HEK293T (cell line): ENCODE measurements around the gene INPP5E.

Source experiments
- ARNT ChIP-seq: fragments of 450-650 bp; IDR thresholded peaks from 2 replicates; pipeline ENCODE4 v1.6.1; 2017; ENCODE audit warnings: mild to moderate bottlenecking
- CTBP1 ChIP-seq: fragments of 450-650 bp; IDR thresholded peaks from 2 replicates; pipeline ENCODE4 v1.6.1; 2016; ENCODE audit warnings: borderline replicate concordance
- FOXK2 ChIP-seq: fragments of 450-650 bp; IDR thresholded peaks from 2 replicates; pipeline ENCODE4 v1.6.1; 2016; ENCODE audit warnings: mild to moderate bottlenecking
- SP1 ChIP-seq: fragments of 450-650 bp; IDR thresholded peaks from 2 replicates; pipeline ENCODE4 v1.6.1; 2017
- SUZ12 ChIP-seq: fragments of 450-650 bp; IDR thresholded peaks from 2 replicates; pipeline ENCODE4 v1.6.1; 2016; ENCODE audit warnings: mild to moderate bottlenecking

DNA sequence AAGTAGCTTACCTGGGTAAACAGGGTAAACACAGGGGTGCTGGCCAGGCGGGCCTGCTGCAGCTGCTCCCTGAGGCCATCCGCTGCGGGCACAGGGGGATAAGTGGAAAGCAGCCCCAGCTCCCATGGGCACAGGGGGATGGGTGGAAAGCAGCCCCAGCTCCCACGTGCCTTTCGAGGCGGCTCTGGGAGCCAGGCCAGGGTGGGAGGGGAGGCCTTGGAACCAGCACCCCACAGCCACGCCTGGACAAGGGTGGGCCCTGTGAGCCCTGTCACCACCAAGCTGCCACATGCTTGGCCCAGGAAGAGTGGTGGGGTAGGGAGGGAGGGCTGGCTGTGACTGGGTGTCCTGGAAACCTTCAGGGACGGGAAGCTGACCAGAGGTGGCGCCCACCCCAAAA, 58.3 kb downstream of the INPP5E start:
- TF ChIP-seq SP1 (no peak), FOXK2 (no peak), ARNT (no peak), CTBP1 (no peak), SUZ12 (no peak)
